HS-5 (cell line): ENCODE measurements around the gene ACAD8.
A peak's percentile ranks its signal among the peaks of the same experiment; 100 is the strongest.
"Not testable (repeated sequence)": the region's sequence is repeated elsewhere in the genome, so short reads cannot be mapped to it uniquely, and the experiment has no call there.

Source experiments
- DNase-seq: peaks from one replicate; pipeline ENCODE4 v3.0.0-alpha.2; 2012; ENCODE audit warnings: low read depth

The ACAD8 gene

GRCh38 chr11:134240592-134240991 lies 12.8 kb upstream of the ACAD8 start:
- DNase-seq = no peak

- DNase-seq = no peak
These were observed 11.0 kb upstream of the ACAD8 start for GRCh38 chr11:134242376-134242775.

- DNase-seq = no peak
These were observed 9.5 kb upstream of the ACAD8 start for GRCh38 chr11:134243913-134244312.

DNA sequence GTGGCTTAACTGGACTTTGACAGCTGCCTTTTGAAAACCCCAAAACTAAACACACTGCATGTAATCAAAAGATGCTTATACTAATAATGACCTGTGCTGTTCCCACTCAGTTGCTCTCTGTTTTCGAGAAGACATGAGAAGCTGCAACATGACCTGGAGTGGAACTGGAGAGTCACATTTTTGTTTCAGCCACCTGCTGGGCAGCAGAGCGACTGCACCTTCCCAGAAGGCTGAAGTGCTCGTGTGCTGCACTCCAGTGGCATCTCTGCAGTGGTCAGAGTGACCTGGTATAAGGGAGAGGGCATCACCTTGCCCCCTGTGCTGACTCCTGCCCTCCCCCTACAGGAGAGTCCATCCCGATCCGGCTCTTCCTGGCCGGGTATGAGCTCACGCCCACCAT lies 8.8 kb upstream of the ACAD8 start:
- no peak for DNase-seq

- DNase-seq = no peak
These were observed 7.9 kb upstream of the ACAD8 start for GRCh38 chr11:134245434-134245833.

DNA sequence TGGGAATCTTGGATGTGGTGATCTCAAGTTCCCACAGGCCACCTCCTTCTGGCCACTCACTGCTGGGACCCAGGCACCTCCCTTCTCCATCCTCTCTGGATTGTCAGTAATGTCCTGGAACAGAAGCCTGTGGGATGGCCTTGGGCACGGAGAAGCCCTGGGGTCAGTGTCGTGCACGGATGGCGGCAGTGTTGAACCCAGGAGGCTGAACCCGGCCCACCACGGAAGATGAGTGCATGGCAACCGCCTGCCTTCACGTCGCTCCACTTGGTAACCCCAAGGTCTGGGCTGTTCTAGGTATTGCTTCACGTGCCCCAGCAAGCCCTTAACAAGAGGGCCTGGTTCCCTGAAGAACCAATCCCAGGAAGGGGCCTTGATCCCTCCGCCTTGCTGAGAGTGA lies 7.3 kb upstream of the ACAD8 start:
- no peak for DNase-seq

- no peak for DNase-seq
These were observed 6.7 kb upstream of the ACAD8 start for GRCh38 chr11:134246678-134247077.

- DNase-seq = no peak
These were observed 4.4 kb upstream of the ACAD8 start for GRCh38 chr11:134248910-134249480.

- DNase-seq = no peak
These were observed 3.1 kb upstream of the ACAD8 start for GRCh38 chr11:134250246-134250645.

GRCh38 chr11:134250675-134251074 lies 2.7 kb upstream of the ACAD8 start:
- no peak for DNase-seq

DNA sequence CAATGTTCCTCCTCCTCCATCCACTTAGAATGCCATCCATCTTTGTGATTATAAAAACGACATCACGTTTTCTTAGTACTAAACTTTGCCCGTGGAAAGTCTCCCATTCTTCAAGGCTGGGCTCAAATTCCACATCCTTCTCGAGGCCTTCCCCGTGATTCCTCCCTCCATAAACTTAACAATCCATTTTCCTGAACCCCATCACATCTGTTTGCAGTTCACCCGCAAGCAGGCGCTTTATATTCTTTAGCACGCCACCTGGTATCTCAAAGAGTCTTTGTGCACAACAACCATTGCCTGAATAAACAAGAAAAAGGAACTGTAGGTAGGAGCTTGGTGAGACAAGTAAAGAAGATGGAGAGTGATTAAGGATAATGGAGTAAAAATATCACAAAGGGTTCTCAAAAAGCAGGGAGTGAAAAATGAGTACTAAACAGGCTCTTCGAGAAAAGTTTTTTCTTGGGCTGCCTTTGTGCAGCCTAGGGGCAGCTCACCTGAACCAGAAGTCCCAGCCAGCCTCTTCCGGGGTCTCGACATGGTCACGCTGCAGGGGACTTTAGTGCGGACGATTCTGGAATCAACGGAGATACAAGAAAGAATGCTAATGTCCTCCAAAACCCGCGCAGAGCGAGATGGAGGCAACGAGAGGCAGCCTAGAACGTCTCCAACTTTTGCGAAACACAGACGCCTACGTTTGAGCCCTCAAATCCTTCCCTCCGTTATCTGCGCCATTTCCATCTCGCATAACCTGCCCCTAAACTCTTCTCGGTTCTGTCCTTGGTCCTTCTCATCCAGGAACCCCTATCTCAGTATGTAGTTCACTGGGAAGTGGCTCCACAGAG lies 801 bp upstream of the ACAD8 start:
- DNase-seq = no peak

DNA sequence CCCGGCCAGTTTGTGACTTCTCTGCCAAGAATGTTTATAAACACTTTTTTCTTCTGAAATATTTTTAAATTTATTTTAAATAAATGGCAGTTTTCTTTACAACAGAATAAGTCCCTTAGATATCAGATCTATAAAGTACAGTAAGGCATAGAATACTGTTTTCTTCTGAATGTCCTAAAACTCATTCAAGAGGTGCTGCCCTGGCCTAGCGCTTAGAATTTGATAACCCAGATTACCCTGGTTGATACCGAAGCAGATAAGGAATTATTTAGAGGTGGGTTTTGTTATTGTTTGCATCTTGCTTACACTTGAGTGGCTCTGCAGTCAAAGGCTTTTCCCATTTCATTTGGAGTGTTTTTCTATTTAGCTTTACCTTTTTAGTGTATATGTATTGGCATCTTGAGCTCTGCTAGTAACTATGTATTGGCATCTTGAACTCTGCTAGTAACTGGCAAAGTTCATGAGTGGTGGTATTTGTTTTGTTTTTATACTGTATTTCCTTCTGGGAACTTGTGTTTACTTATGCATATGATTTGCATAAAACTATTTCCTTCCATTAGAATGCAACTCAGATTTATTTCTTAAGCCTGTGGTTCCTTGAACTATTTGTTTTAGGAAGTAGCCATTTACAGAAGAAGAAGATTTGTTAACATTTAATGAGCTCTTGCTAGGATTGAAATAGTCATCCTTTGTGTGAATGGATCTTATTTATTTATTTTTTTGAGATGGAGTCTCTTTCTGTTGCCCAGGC lies 1.2 kb downstream of the ACAD8 start:
- no peak for DNase-seq

GRCh38 chr11:134255184-134255561 lies 1.8 kb downstream of the ACAD8 start:
- DNase-seq = not testable (repeated sequence)

- DNase-seq = no peak
These were observed 3.7 kb downstream of the ACAD8 start for GRCh38 chr11:134257101-134257500.

- no peak for DNase-seq
These were observed 5.2 kb downstream of the ACAD8 start for GRCh38 chr11:134258577-134258976.

DNA sequence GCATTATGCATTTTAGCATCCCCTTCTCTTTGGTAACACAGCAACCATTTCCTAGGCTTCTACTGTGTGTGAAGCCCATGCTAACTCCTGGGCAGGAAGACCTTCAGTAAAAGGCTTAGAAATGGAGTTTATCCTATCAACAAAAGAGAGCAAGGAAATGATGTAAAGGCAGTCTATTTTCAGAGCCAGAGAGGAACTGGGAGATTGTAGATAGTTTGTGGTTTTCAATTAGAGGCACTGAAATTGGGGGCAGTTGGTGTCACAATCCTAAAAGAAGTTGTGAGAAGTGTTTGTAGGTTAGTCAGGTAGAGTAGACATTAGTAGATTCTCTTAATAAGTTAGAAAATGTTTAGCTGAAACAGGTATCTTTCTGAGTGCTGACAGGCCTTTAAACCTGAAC lies 7.1 kb downstream of the ACAD8 start:
- DNase-seq = no peak

- no peak for DNase-seq
These were observed 7.6 kb downstream of the ACAD8 start for GRCh38 chr11:134260983-134261382.

GRCh38 chr11:134261626-134262488 lies 8.5 kb downstream of the ACAD8 start:
- no peak for DNase-seq

- DNase-seq = no peak
These were observed 11.8 kb downstream of the ACAD8 start for GRCh38 chr11:134264966-134265764.

GRCh38 chr11:134266440-134266839 lies 13.1 kb downstream of the ACAD8 start:
- no peak for DNase-seq

GRCh38 chr11:134266841-134267251 lies 13.5 kb downstream of the ACAD8 start:
- peak; percentile 73 for DNase-seq
